NCI-H2107 (cell line): Measurements from ENCODE around the gene STIM2.
"Not testable (repeated sequence)": the region's sequence is repeated elsewhere in the genome, so short reads cannot be mapped to it uniquely, and the experiment has no call there.

Source experiments
- DNase-seq: peaks from one replicate; lab custom pipeline; 2025; lab: John Stamatoyannopoulos, UW

Gene STIM2

DNA sequence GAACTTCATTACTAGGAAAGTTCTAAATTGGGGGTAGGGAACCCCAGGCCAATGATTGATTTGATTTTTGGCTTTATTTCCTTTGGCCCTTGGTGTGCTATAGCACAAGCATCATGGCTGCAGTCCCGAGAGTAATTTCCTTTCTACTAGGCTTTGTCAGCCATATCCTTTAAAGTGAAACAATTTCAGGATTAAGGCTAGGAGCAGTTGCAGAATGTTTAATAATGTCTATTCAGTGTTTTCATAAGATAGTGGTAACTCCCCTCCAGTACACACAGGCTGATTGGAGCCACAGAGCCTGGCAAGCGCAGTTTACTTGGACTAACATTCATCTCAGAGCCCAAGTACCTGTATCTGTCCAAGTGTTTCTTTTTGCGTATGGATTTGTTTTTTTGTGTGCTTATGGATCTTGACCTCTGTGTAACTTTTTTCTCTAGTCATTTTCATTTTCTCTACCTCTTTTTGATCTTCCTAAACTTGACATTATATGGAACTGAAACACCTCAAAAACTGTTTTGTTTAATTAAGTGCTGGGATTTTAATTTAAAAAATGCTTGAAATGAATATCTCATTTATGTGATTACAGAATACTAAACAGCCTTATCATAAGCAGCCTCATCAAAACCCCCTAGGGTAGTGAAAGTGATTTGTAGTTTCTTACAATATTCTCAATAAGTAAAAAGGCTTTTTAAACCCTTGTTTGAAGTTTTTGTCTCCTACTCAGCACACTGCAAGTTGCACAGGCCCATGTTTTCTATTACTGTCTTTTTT is 7.5 kb downstream of the STIM2 start:
- no peak for DNase-seq

GRCh38 chr4:26870576-26871262 is 10.1 kb downstream of the STIM2 start:
- DNase-seq, result no peak

DNA sequence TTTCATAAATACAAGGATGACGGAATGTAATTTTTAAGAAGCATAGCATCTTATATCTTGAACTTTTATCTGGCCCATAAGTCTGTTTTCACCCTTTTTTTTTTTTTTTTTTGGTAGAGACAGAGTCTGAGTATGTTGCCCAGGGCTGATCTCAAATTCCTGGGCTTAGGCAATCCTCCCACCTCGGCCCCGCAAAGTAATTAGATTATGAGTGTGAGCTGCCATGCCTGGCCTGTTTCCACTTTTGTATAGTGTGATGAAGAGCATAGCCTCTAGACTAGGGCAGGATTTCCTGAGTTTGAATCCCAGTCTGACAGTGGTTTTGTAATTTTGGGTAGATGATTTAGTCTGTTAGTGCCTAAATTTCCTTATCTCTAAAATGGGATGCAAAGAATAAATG is 11.0 kb downstream of the STIM2 start:
- no peak for DNase-seq

- DNase-seq, result no peak
Measured at GRCh38 chr4:26873391-26874026, 12.9 kb downstream of the STIM2 start.

- no peak for DNase-seq
Measured at GRCh38 chr4:26874110-26874509, 13.5 kb downstream of the STIM2 start.

DNA sequence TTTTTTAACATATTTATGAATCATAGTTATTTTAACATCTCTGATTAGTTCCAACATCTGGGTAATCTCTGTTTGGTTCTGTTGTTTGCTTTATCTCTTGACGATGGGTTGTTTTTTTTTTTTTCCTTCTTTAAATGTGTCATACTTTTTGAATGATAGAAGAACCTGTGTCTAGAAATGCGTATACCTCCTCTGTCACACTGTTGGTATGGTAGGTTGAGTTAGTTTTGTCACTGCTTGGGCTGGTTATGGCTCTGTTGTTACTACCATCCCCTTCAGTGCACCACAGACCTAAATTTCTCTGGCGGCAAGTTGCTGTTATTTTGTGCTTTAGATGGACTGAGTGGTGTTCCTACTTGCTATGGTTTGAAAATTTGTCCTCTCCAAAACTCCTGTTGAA is 16.8 kb downstream of the STIM2 start:
- DNase-seq, result no peak

DNA sequence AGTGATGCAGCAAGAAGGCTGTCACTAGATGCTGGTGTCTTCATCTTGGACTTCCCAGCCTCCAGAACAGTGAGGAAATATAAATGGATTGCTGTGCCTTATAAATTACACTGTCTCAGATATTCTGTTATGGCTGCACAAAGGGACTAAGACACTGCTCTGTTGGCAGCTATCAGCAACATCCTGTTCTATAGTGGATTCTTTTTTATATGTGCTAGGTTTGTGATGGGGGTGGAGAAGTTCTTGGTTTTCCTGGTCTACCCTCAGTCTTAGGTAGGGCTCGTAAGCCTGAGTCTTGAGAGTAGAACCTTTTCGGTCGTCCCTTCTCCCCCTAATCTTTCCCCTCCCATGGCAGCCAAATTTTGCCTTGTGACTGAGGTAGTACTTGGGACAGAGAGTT is 17.3 kb downstream of the STIM2 start:
- no peak for DNase-seq

GRCh38 chr4:26878794-26879391 is 18.3 kb downstream of the STIM2 start:
- DNase-seq, result no peak

DNA sequence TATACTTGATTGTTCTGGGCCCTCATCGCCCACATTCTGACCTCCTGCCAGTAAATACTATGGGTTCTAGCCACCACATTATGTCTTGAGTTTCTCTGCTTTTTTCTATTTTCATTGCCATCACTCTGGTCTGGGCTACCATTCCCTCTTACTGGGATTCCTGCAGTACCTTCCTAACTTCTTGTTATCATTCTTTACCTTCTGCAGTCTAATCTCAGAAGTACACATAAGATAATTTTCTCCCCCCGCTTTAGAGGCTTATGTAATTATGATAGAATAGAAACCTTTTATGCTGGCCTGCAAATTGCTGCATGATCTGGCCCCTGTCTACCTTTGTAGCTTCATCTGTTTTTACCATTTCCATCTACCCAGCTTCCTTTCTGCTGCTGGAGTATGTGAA is 19.2 kb downstream of the STIM2 start:
- no peak for DNase-seq

DNA sequence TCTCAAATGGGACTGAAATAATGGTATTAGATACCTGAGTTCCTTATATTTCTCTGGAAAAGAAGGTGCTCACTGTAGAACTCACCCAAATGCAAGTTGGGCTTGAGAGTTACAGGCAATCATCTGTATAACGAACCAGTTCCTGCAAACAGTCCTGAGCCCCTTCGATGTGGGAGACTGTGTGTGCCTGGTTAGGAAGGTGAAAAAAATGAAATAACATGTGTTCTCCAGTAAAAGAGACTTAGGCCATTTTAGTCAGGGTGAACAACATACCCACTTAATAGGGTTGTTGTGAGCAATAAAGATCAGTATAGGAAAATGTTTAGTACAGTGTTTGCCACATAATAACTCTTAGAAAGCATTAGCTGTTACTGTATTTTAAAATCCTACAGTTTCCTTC is 23.4 kb downstream of the STIM2 start:
- no peak for DNase-seq

GRCh38 chr4:26884486-26884988 is 23.9 kb downstream of the STIM2 start:
- DNase-seq, result no peak

DNA sequence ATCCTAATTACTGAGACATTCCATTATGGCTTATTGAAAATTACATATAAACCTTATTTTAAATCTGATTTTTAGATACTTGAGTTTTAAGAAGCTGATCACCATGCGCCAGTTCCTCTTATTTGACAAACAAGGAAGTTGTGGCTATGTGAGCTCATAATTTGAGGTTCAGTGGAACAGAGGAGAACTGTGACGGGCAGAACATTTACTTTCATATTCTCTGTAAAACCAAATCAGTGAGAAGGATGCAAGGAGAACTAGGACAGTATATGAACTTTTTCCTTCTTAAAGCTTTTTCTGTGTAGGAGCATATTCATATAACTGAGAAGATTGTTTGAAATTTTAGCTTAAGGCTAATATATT is 25.3 kb downstream of the STIM2 start:
- DNase-seq, result no peak

DNA sequence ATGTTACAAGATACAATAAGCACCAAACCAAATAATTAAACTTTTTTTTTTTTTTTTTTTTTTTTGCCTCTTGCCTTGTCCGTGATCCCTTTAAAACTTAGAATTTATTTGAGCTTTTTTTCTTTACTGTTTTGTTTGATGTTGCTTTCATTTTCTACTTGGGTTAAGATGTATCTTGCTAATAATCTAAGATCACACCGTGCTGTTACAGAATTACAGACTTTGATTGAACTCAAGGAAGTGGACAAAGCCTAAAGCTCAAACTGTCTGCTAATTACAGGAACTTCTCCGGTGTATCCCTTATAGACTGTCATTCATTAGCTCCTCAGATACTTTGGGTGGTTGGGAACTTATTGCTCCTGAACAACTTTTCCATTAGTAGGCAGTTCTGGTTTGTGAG is 26.5 kb downstream of the STIM2 start:
- no peak for DNase-seq

DNA sequence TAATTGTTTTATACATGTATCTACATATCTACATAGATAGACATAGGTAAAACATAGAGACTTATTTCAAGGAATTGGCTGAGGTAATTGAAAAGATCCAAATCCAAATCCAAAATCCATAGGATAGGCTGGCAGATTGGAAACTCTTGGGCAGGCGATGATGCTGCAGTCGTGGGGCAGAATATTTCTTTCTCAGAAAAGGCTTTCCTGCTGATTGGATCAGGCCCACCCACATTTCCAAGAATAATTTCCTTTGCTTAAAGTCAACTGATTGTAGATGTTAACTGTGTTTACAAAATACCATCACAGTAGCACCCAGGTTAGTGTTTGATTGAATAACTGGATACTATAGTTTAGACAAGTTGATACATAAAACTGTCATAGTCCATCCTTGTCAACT is 27.2 kb downstream of the STIM2 start:
- DNase-seq, result no peak

DNA sequence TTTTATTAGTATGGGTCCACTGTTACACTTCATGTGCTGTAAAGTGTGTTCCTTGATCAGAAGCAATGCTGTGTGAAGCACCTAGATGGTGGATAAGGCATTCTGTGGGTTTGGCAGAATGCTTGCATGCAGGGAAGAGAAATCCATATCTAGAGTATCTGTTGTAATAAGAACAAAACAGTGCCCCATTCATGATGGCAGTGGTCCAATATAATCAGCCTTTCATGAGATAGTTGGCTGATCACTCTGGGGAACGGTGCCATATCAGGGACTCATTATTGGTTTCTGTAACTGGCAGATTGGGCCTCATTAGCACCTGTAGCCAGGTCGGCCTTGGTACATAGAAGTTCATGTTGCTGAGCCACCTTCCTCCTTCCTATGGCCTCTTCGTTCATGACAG is 28.7 kb downstream of the STIM2 start:
- DNase-seq, result no peak

- no peak for DNase-seq
Measured at GRCh38 chr4:26891054-26891453, 30.4 kb downstream of the STIM2 start.

DNA sequence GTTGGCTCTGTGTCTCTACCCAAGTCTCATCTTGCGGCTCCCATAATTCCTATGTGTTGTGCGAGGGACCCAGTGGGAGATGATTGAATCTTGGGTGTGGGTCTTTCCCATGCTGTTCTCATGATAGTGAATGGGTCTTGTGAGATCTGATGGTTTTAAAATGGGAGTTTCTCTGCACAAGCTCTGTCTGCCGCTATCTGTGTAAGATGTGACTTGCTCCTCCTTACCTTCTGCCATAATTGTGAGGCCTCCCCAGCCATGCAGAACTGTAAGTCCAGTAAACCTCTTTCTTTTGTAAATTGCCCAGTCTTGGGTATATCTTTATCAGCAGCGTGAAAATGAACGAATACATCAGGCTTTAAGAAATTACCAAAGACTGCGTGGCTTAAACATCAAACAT is 31.2 kb downstream of the STIM2 start:
- DNase-seq, result no peak

- DNase-seq, result no peak
Measured at GRCh38 chr4:26892480-26893150, 32.0 kb downstream of the STIM2 start.

DNA sequence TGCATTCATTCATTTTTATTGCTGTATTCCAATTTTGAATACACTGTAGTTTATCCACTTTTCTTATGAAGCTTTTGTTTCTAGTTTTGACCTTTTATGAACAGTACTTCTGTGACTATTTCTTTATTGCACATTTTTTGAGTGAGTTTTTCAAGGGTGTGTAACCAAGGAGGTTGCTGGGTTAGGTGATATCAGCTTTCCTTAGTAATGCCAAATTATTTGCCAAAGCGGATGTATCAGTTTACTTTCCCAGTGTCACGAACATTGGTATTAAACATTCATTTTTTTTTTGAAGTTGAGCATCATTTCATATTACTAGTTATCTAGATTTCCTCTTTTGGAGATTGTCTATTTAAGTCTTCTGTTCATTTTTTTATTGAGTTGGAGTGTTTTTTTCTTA is 32.9 kb downstream of the STIM2 start:
- DNase-seq, result no peak

- not testable (repeated sequence) for DNase-seq
Measured at GRCh38 chr4:26894881-26895280, 34.2 kb downstream of the STIM2 start.

- DNase-seq, result no peak
Measured at GRCh38 chr4:26896636-26897035, 36.0 kb downstream of the STIM2 start.

- no peak for DNase-seq
Measured at GRCh38 chr4:26899991-26900390, 39.4 kb downstream of the STIM2 start.
